HCT116 (cell line): Measurements from ENCODE around the gene ACSBG1. TPM values are rescaled to one million over a fixed set of nuclear protein-coding genes. Genes with fewer than 3 reads are reported as not detected.

Source experiments
- ATAC-seq: fragments of 200-7000 bp; cut with Tn5 transposase; 2 replicates; pipeline ENCODE4 v1.9.1; 2020; ENCODE audit warnings: mild to moderate bottlenecking, moderate library complexity
- BruUV-seq: library from RNA; stranded (reverse); fragments of 400-500 nt; replicated peaks from 2 replicates; lab custom pipeline; 2021; lab: Mats Ljungman, UMichigan
- CTCF ChIA-PET: fragments of 300-600 bp; sonication (Branson Sonifier 250); formaldehyde crosslinking; loops from one replicate; lab custom pipeline; 2021; ENCODE audit warnings: antibody characterized with exemption; lab: Charles Lee
- POLR2A ChIA-PET: fragments of 300-600, 350-600 bp; sonication (Branson Sonifier 250); formaldehyde crosslinking; loops from one replicate; lab custom pipeline; 2021; ENCODE audit warnings: antibody characterized with exemption; lab: Charles Lee
- RAD21 ChIA-PET, 2 experiments: fragments of 300-600 bp; sonication (Branson Sonifier 250); formaldehyde crosslinking; loops; one replicate each; lab custom pipeline; 2023; ENCODE audit warnings: low total read pairs in 2 of 2; ENCODE audit not compliant: uncharacterized antibody in 2 of 2, unreplicated experiment in 2 of 2, low non-redundant PET in 1 of 2; lab: Charles Lee
- DNase-seq: peaks from one replicate; pipeline ENCODE4 v3.0.0-alpha.2; 2010; ENCODE audit warnings: low read depth, low spot score
- H2AFZ ChIP-seq: fragments of 200-600 bp; shearing (Covaris generic), sonication (generic); 2 replicates; pipeline ENCODE4 v1.6.1; 2017; ENCODE audit warnings: low read depth, mixed run types, mixed read lengths, antibody characterized with exemption, low read length; ENCODE audit not compliant: poor library complexity, severe bottlenecking
- H3K27ac ChIP-seq: 2 replicates; pipeline ENCODE4 v1.5.1; 2012; ENCODE audit warnings: low read depth, low read length
- H3K27me3 ChIP-seq: fragments of 200-600 bp; sonication (generic); 2 replicates; pipeline ENCODE4 v1.6.1; 2016; ENCODE audit warnings: mixed run types, low read length, mixed read lengths; ENCODE audit not compliant: insufficient read depth
- H3K36me3 ChIP-seq, 2 experiments: fragments of 200-500 bp in 1 of 2; fragments of 200-600 bp in 1 of 2; sonication (Bioruptor generic) in 1 of 2; sonication (generic) in 1 of 2; 2 replicates each; pipeline versions ENCODE4 v1.5.1 to v1.6.1; 2014 to 2016; ENCODE audit warnings: low read length in 2 of 2, inconsistent platforms in 1 of 2, mixed read lengths in 1 of 2, mixed run types in 1 of 2; ENCODE audit not compliant: insufficient read depth in 2 of 2, control insufficient read depth in 1 of 2
- H3K4me1 ChIP-seq, 2 experiments: fragments of 200-600 bp in 1 of 2; sonication (generic) in 1 of 2; 2 replicates each; pipeline versions ENCODE4 v1.5.1 to v1.6.1; 2012 to 2017; ENCODE audit warnings: low read length in 2 of 2, inconsistent platforms in 1 of 2, mild to moderate bottlenecking in 1 of 2, mixed read lengths in 1 of 2, mixed run types in 1 of 2, moderate library complexity in 1 of 2; ENCODE audit not compliant: insufficient read depth in 2 of 2, control insufficient read depth in 1 of 2
- H3K4me2 ChIP-seq: fragments of 200-600 bp; sonication (generic); 2 replicates; pipeline ENCODE4 v1.6.1; 2017; ENCODE audit warnings: mixed run types, low read length, mixed read lengths
- H3K4me3 ChIP-seq, 2 experiments: fragments of 200-600 bp in 1 of 2; sonication (generic) in 1 of 2; replicated peaks in 1 of 2; 2 replicates each; pipeline ENCODE4 v1.5.1; 2011 to 2016; ENCODE audit warnings: low read length in 2 of 2, control low read depth in 1 of 2, low read depth in 1 of 2, mild to moderate bottlenecking in 1 of 2, mixed read lengths in 1 of 2, mixed run types in 1 of 2
- H3K79me2 ChIP-seq: fragments of 200-600 bp; sonication (generic); 2 replicates; pipeline ENCODE4 v1.6.1; 2017; ENCODE audit warnings: mild to moderate bottlenecking, mixed run types, low read length, moderate library complexity, mixed read lengths; ENCODE audit not compliant: insufficient read depth
- H3K9ac ChIP-seq: fragments of 200-600 bp; sonication (generic); 2 replicates; pipeline ENCODE4 v1.6.1; 2016; ENCODE audit warnings: low read length, mixed read lengths
- H3K9me2 ChIP-seq: fragments of 200-600 bp; sonication (generic), shearing (Covaris generic); 2 replicates; pipeline ENCODE4 v1.6.1; 2017; ENCODE audit warnings: mixed run types, mild to moderate bottlenecking, moderate library complexity; ENCODE audit not compliant: insufficient read depth
- H3K9me3 ChIP-seq, 2 experiments: fragments of 200-500 bp in 1 of 2; fragments of 200-600 bp in 1 of 2; sonication (Bioruptor generic) in 1 of 2; sonication (generic) in 1 of 2; 2 replicates each; pipeline ENCODE4 v1.6.1; 2014 to 2017; ENCODE audit warnings: low read length in 2 of 2, mixed read lengths in 2 of 2, inconsistent platforms in 1 of 2, low read depth in 1 of 2, mild to moderate bottlenecking in 1 of 2, mixed run types in 1 of 2, moderate library complexity in 1 of 2; ENCODE audit not compliant: control insufficient read depth in 1 of 2, insufficient read depth in 1 of 2
- H4K20me1 ChIP-seq: fragments of 200-600 bp; sonication (generic), shearing (Covaris generic); 2 replicates; pipeline ENCODE4 v1.6.1; 2017; ENCODE audit warnings: mixed run types, mild to moderate bottlenecking, moderate library complexity; ENCODE audit not compliant: insufficient read depth
- CBX3 ChIP-seq: IDR thresholded peaks from 2 replicates; pipeline ENCODE4 v1.6.1; 2012; ENCODE audit warnings: low read depth
- CEBPB ChIP-seq: IDR thresholded peaks from 2 replicates; pipeline ENCODE4 v1.6.1; 2012; ENCODE audit warnings: low read depth
- EGR1 ChIP-seq: IDR thresholded peaks from 2 replicates; pipeline ENCODE4 v1.6.1; 2012; ENCODE audit warnings: low read depth
- ELF1 ChIP-seq: IDR thresholded peaks from 2 replicates; pipeline ENCODE4 v1.6.1; 2012; ENCODE audit warnings: low read depth, borderline replicate concordance
- EZH2 ChIP-seq: fragments of 200-600 bp; sonication (generic); IDR thresholded peaks from 2 replicates; pipeline ENCODE4 v1.6.1; 2017; ENCODE audit warnings: antibody characterized with exemption, mixed run types
- EZH2phosphoT487 ChIP-seq: fragments of 200-600 bp; IDR thresholded peaks from 2 replicates; pipeline ENCODE4 v1.6.1; 2018; ENCODE audit warnings: antibody characterized with exemption, borderline replicate concordance
- FOSL1 ChIP-seq: IDR thresholded peaks from 2 replicates; pipeline ENCODE4 v1.6.1; 2012; ENCODE audit warnings: low read depth
- JUND ChIP-seq: IDR thresholded peaks from 2 replicates; pipeline ENCODE4 v1.6.1; 2012
- POLR2A ChIP-seq: IDR thresholded peaks from 2 replicates; pipeline ENCODE4 v1.7.0; 2011; ENCODE audit warnings: borderline replicate concordance; ENCODE audit not compliant: insufficient read depth, insufficient read length; ENCODE audit errors: extremely low read depth
- RAD21 ChIP-seq: IDR thresholded peaks from 2 replicates; pipeline ENCODE4 v1.6.1; 2012; ENCODE audit warnings: low read depth, mild to moderate bottlenecking
- SIN3A ChIP-seq: IDR thresholded peaks from 2 replicates; pipeline ENCODE4 v1.6.1; 2012; ENCODE audit warnings: low read depth
- SP1 ChIP-seq: IDR thresholded peaks from 2 replicates; pipeline ENCODE4 v1.6.1; 2012; ENCODE audit warnings: low read depth
- SRF ChIP-seq: IDR thresholded peaks from 2 replicates; pipeline ENCODE4 v1.6.1; 2012; ENCODE audit warnings: low read depth
- TCF7L2 ChIP-seq: IDR thresholded peaks from 2 replicates; pipeline ENCODE4 v1.7.0; 2011; ENCODE audit warnings: borderline replicate concordance, inconsistent platforms; ENCODE audit not compliant: insufficient read depth, insufficient read length; ENCODE audit errors: extremely low read depth
- YY1 ChIP-seq: IDR thresholded peaks from 2 replicates; pipeline ENCODE4 v1.6.1; 2011; ENCODE audit warnings: low read length, low read depth, moderate library complexity, mild to moderate bottlenecking; ENCODE audit not compliant: insufficient replicate concordance; ENCODE audit errors: extremely low read depth
- ZFX ChIP-seq: fragments of 450-650 bp; IDR thresholded peaks from 2 replicates; pipeline ENCODE4 v1.6.1; 2017
- intact Hi-C: fragments of 100-400 bp; cut with micrococcal nuclease; formaldehyde crosslinking; loops from 2 replicates; pipeline ENCODE4 v1.10.0; 2022
- total RNA-seq: library from RNA; stranded (reverse); gene quantifications from one replicate; pipeline ENCODE4 v1.2.1, GENCODE V29; 2021; ENCODE audit not compliant: unreplicated experiment
- TF ChIP-seq, protein P1 (sequence below): IDR thresholded peaks from 2 replicates; pipeline ENCODE4 v1.6.1; 2012
- TF ChIP-seq, protein P2 (sequence below): IDR thresholded peaks from 2 replicates; pipeline ENCODE4 v1.6.1; 2012

ACSBG1 gene
- total RNA-seq, 1 experiment from 2014 or later, result 0.71 TPM

DNA sequence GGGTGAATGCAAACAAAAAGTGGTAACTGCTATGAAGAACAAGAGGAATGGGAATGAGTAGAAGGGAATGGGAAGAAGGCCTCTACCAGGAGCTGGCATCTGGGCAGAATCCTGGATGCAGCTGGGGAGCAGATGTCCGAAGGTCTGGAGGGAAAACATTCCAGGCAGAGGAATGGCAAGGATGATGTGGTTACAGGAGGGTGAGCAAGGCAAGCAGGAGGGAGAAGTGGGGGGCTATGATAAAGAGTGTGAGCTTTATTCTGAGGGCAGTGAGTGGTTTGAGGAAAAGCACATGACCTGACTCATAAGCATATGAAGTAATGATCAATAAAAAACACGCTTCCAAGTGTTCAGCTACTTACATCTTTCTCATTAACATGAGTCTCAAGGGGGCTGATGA lies 48.0 kb upstream of the ACSBG1 start:
- Histone ChIP-seq H3K9me3 (no peaks in the 10 kb centered on the region), H3K9ac (no peak overlapping the region), H3K27ac (no peak overlapping the region), H2AFZ (no peak overlapping the region), H3K27me3 (no peaks in the 10 kb centered on the region), H3K4me1 (no peaks in the 10 kb centered on the region), H3K4me2 (no peak overlapping the region), H3K79me2 (peaks cover 13% of the 10 kb centered on the region; the same call in 1 of the 2 replicates), H4K20me1 (no peaks in the 10 kb centered on the region), H3K4me3 (no peak overlapping the region), H3K9me2 (no peaks in the 10 kb centered on the region), H3K36me3 (peaks cover 38 to 50% of the 10 kb centered on the region in 2 experiments; a peak in 3 of 4 replicates)
- no peak for TF ChIP-seq CBX3
- no peak for TF ChIP-seq TCF7L2
- no peak for TF ChIP-seq ELF1
- no peak for TF ChIP-seq JUND
- no peak for TF ChIP-seq EZH2phosphoT487
- TF ChIP-seq EZH2, result no peak
- TF ChIP-seq, protein P1, sequence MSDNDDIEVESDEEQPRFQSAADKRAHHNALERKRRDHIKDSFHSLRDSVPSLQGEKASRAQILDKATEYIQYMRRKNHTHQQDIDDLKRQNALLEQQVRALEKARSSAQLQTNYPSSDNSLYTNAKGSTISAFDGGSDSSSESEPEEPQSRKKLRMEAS, result no peak
- no peak for TF ChIP-seq POLR2A
- TF ChIP-seq SP1, result no peak
- no peak for TF ChIP-seq FOSL1
- no peak for TF ChIP-seq CEBPB
- TF ChIP-seq YY1, result no peak
- TF ChIP-seq, protein P2, sequence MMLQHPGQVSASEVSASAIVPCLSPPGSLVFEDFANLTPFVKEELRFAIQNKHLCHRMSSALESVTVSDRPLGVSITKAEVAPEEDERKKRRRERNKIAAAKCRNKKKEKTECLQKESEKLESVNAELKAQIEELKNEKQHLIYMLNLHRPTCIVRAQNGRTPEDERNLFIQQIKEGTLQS, result no peak
- TF ChIP-seq SIN3A, result no peak
- no peak for TF ChIP-seq ZFX
- TF ChIP-seq SRF, result no peak
- TF ChIP-seq EGR1, result no peak
- no peak for TF ChIP-seq RAD21
- intact Hi-C loops, result no loop called here
- ChIA-PET CTCF (interaction anchor here (0.7 kb wide), 1 partner anchor 17 kb away, joined by 3 read pairs; the partner anchor contains the start of gene SKIC8), POLR2A (interaction anchor here (1.8 kb wide), 1 partner anchor 17 kb away, joined by 7 read pairs; the partner anchor contains the start of gene SKIC8), RAD21 (no interaction called here)
- ATAC-seq (no peak), DNase-seq (no peak)
- no TSS peak for BruUV-seq
